Right renal pelvis (tissue), 4 donors: ENCODE results near the gene FRMPD4. TPM values are rescaled to one million over a fixed set of nuclear protein-coding genes. Genes with fewer than 3 reads are reported as not detected.

ENCODE experiments used
- DNase-seq, 4 donors: peaks; one replicate each; pipeline ENCODE4 v3.0.0-alpha.2; 2013; ENCODE audit warnings: low read depth in 4 of 4, low spot score in 3 of 4, missing footprints in 1 of 4
- polyA plus RNA-seq, 4 donors: library from polyadenylated mRNA; unstranded; fragments of 120-200 nt; gene quantifications; one replicate each; pipeline ENCODE4 v1.2.1, GENCODE V29; 2013; ENCODE audit not compliant: insufficient read length in 4 of 4

The FRMPD4 gene
- polyA plus RNA-seq, 4 donors: 0.10 to 0.25 (median 0.16) TPM

DNA sequence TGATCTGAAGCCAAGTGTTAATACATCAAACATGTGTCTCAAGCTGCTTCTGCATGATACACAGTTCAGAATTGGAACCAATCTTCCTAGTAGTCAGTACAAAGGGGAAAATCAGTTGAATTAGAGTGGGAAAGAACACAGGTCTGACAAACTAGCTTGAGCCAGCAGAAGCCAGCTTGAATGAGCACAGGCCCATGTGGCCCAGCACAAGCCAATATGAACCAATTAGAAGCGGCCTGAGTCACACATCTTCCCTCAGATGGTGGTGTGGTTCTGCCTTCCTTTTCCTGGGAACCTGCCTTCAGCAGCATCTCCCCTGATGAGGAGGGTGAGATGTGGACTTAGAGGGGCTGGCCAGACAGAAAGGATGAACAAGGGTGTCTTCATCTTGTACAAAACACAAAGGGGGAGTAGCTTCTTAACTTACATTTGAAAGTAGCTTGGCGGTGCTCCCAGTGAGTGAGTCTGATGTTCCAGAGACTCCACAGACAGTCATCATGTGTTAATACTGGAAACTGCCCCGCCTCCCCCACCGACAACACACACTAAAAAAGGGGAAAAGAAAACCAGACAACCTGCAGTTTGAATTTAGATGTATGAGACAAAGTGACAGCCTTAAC, 72.0 kb downstream of the FRMPD4 start:
- no peak for DNase-seq

- DNase-seq: no peak
Observed at GRCh38 chrX:12210971-12211370, 72.7 kb downstream of the FRMPD4 start.

DNA sequence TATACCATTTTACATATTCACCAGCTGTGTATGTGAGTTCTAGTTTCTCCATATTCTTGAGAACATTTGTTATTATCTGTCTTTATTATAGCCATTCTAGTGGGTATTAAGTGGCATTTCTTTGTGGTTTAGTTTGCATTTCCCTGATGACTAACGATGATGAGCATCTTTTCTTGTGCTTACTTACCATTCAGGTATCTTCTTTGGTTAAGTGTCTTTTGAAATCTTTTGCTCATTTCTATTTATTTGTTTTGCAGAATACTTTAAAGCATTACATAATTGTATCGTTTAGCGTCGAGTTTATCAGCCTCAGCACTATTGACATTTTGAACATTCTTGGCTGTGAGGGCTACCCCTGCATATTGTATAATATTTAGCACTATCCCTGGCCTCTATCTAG, 85.4 kb downstream of the FRMPD4 start:
- DNase-seq: no peak

DNA sequence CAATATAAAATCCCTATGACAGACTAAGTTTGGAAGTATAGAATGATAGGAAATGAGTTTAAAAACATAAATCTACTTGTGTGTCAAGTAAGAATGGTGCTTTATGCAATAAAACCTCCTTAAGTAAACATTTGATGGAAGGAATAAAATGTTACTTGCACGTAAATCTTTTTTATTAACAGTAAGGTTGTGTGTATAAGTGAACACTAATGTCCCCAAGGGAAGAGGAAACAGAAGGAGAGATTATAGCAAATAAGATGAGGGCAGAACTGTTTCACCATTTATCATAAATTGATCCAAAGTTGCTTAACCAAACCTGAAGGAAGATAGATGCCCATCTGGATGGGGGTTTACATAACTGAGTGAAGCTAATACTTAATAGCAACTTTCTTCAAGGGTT, 86.8 kb downstream of the FRMPD4 start:
- DNase-seq: no peak

DNA sequence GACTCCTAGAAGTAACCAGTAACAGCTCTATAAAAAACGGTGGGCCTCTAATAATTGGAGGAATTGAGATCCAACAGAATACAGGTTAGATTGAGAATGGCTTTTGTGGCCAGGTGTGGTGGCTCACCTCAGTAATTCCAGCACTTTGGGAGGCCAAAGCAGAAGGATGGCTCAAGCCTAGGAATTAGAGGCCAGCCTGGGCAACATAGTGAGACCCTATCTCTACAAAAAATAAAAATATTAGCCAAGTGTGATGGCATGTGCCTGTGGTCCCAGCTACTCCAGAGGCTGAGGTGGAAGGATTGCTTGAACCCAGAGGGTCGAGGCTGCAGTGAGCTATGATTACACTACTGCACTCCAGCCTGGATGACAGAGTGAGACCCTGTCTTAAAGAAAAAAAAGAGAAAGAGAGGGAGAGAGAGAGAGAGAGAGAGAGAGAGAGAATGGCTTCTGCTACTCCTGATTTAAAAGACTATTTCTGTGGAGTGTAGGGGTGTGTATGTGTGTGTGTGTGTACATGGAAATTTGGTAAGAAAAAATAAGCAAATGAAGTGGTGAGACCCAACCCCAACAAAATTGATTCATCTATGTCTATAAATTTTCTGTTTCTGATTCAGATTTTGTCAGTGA, 89.3 kb downstream of the FRMPD4 start:
- DNase-seq: no peak

GRCh38 chrX:12228862-12229261, 90.6 kb downstream of the FRMPD4 start:
- no peak for DNase-seq

DNA sequence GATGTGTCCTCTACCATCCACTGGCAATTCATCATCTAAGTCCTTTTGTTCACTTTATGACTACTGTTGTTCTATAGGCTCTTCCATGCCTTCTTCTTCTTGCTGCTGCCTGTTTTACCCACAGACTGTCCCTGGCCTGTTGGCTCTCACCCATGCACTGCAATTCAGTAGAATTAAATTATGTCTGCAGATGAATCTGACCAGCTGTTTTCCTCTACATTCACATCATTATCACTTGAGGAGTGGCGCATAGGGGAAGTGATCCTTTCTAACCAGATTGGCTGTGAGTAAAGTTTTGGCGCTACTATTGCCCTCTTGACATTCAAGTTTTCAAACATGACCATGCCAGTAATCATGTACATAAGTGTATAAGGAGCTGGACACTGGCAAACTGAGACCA, 91.7 kb downstream of the FRMPD4 start:
- no peak for DNase-seq

GRCh38 chrX:12234534-12235329, 96.5 kb downstream of the FRMPD4 start:
- no peak for DNase-seq

GRCh38 chrX:12236156-12236555, 97.9 kb downstream of the FRMPD4 start:
- DNase-seq: no peak

DNA sequence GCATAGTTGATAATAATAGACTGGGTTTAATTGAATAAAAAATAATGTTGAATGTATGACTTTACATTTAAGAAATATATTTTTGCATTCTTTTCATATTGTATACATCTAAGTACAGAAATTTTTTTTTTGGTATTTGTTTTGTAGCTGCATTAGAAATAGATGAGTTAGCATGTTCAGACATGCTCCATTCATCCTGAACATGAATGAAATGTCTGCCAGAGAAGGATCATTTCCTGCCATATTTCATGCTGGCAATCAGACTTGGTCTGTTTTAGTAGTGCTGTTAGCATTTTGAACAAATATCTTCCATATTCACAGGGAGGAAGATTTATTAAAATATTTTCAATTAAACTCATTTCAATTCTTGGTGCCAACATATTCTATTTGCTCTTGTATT, 98.9 kb downstream of the FRMPD4 start:
- no peak for DNase-seq

- DNase-seq: no peak
Observed at GRCh38 chrX:12237771-12238170, 99.5 kb downstream of the FRMPD4 start.

- no peak for DNase-seq
Observed at GRCh38 chrX:12239356-12240082, 101.2 kb downstream of the FRMPD4 start.

GRCh38 chrX:12240491-12240890, 102.2 kb downstream of the FRMPD4 start:
- no peak for DNase-seq

DNA sequence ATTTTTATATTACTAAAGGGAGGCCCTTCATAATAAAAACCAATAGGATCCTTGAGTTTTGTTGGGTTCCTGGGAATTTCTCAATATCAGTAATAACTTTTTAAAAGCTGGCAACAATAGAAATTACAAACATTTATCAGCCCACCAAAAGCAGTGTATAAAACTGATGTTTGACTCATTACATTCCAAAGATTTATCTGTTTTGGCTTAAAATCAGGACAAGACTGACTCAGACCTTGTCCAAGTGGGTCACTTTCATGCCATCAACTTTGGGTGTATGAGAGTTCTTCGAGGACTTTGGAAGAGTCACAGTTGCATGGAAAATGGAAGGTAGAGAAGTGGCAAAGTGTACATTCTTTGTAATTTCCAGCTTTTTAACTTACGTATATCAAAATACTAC, 102.8 kb downstream of the FRMPD4 start:
- no peak for DNase-seq

DNA sequence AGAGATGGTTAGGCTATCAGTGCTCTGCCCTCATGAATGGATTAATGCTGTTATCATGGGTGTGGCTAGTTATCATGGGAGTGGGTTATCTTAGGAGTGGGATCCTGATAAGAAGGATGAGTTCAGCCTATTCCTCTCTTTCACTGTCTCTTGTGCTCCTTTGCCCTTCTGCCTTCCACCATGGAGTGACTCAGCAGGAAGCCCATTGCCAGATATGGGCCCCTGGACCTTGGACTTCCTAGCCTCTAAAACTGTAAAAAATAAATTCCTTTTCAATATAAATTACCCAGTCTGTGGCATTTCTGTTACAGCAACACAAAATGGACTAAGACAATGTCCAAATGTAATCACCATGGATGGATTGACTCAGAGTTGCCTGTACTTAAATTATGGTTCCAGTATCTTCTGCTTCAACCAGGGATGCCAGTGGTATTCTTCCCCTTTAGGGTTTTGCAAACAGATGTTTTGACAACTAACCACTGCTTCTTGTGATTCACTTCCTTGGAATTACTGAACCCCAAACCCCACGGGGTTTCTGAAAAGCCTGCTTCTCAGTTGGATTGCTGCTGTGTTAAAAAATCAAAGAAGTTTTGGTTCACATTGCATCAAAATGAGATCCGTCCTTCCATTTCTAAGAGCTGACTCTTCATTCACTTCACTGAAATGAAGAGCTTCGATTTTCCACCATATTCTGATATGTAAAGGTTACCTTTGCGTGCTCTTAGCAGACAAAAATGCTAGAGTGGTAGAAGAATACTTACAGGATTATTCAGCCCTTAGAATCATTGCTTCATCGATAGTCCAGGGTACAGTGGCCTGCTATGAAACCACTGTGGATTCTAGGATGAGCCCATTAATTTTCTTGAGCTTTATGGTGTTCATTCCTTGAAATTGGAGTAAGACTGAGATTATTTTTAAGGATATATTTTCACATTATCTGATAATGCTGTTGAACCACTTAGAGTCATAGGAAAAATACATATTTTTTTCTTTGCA, 107.7 kb downstream of the FRMPD4 start:
- no peak for DNase-seq

GRCh38 chrX:12249997-12250396, 111.7 kb downstream of the FRMPD4 start:
- no peak for DNase-seq

DNA sequence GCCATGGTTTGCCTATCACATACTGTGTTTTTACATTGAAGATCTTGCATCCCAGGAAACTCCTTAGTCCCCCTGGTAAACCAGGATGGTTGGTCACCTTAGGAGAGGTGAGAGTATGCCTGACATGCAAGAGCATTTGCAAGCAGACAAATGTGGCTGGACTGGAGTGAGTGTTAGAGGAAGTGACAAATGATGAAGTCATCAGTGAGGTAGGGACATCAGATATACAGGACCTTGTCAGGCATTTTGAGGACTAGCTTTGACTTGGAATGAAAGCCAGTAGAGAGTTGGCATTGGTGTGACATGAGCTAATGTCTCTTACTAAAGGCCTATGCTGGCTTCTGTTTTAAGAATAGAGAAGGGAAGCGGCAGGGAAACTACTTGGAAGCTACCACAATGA, 124.9 kb downstream of the FRMPD4 start:
- DNase-seq: no peak

- no peak for DNase-seq
Observed at GRCh38 chrX:12269484-12269883, 131.2 kb downstream of the FRMPD4 start.

DNA sequence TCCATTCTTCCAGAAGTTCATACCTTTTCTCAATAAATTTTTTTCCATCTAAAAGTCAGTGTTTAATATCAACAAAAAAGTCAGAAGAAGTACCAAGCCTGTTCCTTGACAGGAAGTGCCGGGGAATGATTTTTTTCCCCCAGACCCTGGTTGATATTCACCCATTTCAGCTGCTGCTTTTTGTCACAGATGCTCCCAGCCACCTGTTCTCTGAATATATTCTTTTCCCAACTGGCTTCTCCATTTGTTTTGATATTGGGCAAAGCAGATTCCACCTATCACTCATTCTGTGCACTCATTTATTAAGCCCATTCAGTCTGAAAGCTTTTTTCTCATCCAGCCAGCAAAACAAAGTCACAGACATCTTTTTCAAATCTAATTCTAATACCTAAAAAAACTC, 139.9 kb downstream of the FRMPD4 start:
- DNase-seq: no peak

- DNase-seq: no peak
Observed at GRCh38 chrX:12282991-12283390, 144.7 kb downstream of the FRMPD4 start.
